Medulla oblongata (tissue), 1 donor: Measurements from ENCODE around the gene RBMS3.
"Not testable (repeated sequence)": the region's sequence is repeated elsewhere in the genome, so short reads cannot be mapped to it uniquely, and the experiment has no call there.

Experiments used
- DNase-seq: peaks from one replicate; pipeline ENCODE4 v3.0.0-alpha.2; 2015; ENCODE audit errors: extremely low spot score

The RBMS3 gene

GRCh38 chr3:29618395-29619282, 337.8 kb downstream of the RBMS3 start:
- DNase-seq = peak; percentile 80

- DNase-seq = no peak
Observed at GRCh38 chr3:29619676-29620075, 338.8 kb downstream of the RBMS3 start.

- DNase-seq = no peak
Observed at GRCh38 chr3:29627136-29628117, 346.6 kb downstream of the RBMS3 start.

GRCh38 chr3:29628795-29629194, 347.9 kb downstream of the RBMS3 start:
- DNase-seq = no peak

DNA sequence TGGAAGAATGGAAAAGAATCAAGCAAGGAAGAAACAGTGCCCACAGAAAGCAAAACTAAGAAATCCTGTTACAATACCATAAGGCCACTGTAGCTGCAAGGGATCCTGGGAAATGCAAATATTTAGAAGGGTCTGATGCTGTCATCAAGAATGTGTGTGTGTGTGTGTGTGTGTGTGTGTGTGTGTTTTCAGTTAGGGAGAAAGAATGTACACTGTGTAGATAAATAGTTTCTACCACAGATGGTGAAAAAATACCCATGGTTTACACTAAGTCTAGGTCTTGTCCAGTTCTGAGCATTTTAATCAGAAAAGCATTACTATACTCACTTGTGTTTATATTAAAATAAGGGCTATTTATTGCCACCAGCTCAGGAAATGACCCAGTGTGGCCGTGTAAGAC, 355.0 kb downstream of the RBMS3 start:
- DNase-seq = no peak

DNA sequence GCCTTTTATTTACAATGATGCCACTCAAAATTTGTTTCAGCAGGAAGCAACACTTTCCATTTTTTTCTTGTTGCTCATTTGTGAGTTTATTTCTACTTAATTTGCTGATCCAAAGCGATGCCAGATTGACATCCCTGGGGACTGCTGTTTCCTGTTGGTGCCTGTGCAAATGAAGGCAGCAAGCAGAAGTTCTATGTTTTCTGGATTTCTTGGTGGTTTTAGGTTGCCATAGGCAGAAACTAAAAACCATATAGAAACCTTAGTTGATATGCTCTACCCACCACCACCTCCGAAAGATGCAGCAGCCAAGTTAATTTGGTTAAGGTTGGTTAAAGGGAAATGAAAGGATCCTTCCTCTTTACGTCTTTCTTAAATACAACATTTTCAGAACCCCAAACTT, 356.2 kb downstream of the RBMS3 start:
- no peak for DNase-seq

GRCh38 chr3:29639578-29640290, 358.9 kb downstream of the RBMS3 start:
- no peak for DNase-seq

GRCh38 chr3:29642393-29643033, 361.6 kb downstream of the RBMS3 start:
- DNase-seq = no peak

DNA sequence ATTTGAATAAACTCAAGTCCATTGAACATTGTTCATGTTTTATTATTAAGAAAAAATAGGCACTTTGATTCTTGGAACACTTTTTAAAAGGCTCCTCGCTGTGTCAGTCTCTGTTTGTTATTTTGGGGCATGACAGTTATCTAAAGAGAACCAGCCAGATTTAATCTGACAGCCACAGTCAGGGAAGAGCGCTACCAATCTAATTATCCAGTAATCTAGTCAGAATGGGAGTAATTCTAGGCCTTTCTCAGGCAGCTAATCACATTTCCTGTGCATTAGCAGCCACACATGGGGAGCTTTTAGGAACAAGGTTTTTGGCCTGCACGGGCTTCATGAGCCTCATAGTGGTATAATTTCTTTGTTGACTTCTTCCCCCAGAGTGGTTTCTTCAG, 362.2 kb downstream of the RBMS3 start:
- DNase-seq = no peak

GRCh38 chr3:29644261-29644660, 363.4 kb downstream of the RBMS3 start:
- DNase-seq = no peak

- no peak for DNase-seq
Observed at GRCh38 chr3:29644956-29645636, 364.2 kb downstream of the RBMS3 start.

GRCh38 chr3:29646043-29646442, 365.2 kb downstream of the RBMS3 start:
- DNase-seq = no peak

- peak; percentile 76 for DNase-seq
Observed at GRCh38 chr3:29649815-29650547, 369.1 kb downstream of the RBMS3 start.

- DNase-seq = no peak
Observed at GRCh38 chr3:29653680-29654079, 372.8 kb downstream of the RBMS3 start.

DNA sequence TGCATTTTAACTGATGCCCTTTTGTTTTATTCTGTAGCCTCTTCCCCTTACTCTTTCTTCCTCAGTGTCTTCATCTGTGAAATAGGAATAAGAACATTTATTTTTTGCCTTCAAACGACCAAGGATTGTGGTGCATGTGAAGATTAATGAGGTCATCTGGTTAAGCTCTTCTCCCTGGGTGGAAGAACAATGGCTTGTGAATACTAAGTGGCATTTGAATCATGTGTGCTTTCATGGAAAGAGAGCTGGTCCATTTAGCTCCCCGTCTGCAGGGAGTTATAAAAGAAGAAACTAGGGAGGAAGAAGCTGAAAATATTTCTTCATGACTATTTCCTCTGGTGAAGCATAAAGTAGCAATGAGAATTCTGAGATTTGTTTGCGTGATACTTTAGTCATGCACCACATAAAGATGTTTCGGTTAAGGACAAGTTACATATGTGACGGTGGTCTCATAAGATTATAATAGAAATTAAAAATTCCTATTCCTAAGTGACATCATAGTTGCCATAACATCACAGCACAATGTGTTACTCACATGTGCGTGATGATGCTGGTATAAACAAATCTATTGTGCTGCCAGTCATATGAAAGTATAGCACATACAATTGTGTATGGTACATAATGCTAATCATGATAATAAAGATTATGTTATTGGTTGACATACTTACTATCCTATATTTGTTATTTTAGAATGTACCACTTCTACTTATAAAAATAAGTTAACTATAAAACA, 374.3 kb downstream of the RBMS3 start:
- DNase-seq = no peak

DNA sequence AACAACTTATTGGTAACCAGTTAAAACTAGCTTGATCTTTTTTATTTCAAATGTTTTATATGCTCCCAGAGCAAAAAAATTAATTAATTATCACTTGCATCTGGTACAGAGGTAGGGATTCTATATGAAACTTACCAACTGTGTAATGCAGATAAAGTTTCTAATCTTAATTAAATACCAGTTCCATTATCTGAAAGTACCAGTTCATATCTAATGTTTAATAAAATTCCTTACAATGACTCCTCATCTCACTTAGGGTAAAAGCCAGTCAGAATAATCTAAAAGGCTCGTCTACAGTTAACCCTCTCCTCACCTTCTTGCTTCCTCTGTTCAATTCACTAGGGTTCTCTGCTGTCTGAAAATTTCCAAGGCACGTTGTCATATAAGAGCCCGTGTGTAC, 384.8 kb downstream of the RBMS3 start:
- DNase-seq = no peak

GRCh38 chr3:29668233-29668632, 387.4 kb downstream of the RBMS3 start:
- DNase-seq = no peak

DNA sequence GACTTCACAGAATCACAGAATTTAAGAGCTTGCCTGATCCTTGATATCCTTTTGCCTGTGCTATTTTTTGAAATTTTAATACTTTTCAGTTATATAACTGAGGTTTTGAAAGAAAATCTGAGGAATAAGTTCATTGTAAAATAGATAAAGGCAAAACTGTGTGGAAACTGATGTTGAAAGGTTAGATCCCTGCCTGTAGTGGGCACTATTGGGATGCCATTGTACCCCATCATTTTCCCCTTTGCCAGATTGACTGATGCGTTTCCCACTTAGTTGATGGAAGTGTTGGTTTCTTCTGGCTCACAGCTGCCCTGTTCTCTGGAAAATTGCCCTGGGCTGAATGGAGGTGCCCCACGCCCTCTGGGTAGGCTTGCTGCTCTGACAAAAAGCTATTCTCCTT, 387.9 kb downstream of the RBMS3 start:
- no peak for DNase-seq

DNA sequence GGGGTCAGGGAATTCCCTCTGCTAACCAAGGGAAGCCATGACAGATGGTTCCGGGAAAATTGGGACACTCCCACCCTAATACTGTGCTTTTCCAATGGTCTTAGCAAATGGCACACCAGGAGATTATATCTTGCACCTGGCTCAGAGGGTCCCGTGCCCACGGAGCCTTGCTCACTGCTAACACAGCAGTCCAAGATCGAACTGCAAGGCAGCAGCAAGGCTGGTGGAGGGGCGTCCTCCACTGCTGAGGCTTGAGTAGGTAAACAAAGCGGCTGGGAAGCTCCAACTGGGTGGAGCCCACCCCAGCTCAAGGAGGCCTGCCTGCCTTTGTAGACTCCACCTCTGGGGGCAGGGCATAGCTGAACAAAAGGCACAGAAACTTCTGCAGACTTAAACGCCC, 389.6 kb downstream of the RBMS3 start:
- not testable (repeated sequence) for DNase-seq
